Colonic mucosa (tissue), 4 donors: ENCODE data around the gene PCSK1N. TPM values are rescaled to one million over a fixed set of nuclear protein-coding genes. Genes with fewer than 3 reads are reported as not detected.
"Not testable (repeated sequence)": the region's sequence is repeated elsewhere in the genome, so short reads cannot be mapped to it uniquely, and the experiment has no call there.

ENCODE experiments used
- DNase-seq: peaks from one replicate; pipeline ENCODE4 v3.0.0-alpha.2; 2020
- H3K27ac ChIP-seq: fragments of 200-600 bp; one replicate; pipeline ENCODE4 v1.8.0; 2021
- H3K27me3 ChIP-seq: fragments of 200-600 bp; one replicate; pipeline ENCODE4 v1.8.0; 2021
- H3K36me3 ChIP-seq: fragments of 200-600 bp; one replicate; pipeline ENCODE4 v1.8.0; 2021
- H3K4me1 ChIP-seq: fragments of 200-600 bp; one replicate; pipeline ENCODE4 v1.8.0; 2021; ENCODE audit warnings: mild to moderate bottlenecking
- H3K4me3 ChIP-seq: fragments of 200-600 bp; one replicate; pipeline ENCODE4 v1.8.0; 2021
- H3K9ac ChIP-seq, 2 donors: one replicate each; pipeline ENCODE4 v1.7.0; 2013; ENCODE audit warnings: control low read depth in 2 of 2, low read depth in 2 of 2, low read length in 2 of 2
- H3K9me3 ChIP-seq: fragments of 200-600 bp; one replicate; pipeline ENCODE4 v1.8.0; 2021
- CTCF ChIP-seq: fragments of 200-600 bp; IDR thresholded peaks from one replicate; pipeline ENCODE4 v1.8.0; 2022; ENCODE audit warnings: antibody characterized with exemption, mild to moderate bottlenecking
- intact Hi-C: fragments of 100-400 bp; cut with DNase I; formaldehyde crosslinking; loops from one replicate; pipeline ENCODE4 v1.14.1; 2022
- total RNA-seq, 2 donors: library from RNA; stranded (reverse); fragmentation: NEBNext Ultra II Directional in 1 of 2; extraction: Animal tissue kit (Norgen Biotek cat#: 25700) in 1 of 2; gene quantifications; one replicate each; pipeline ENCODE4 v1.2.1, GENCODE V29; 2021
- donor health status: healthy.
- donor health status: DM: no; HTN: no; CAD: no.
- donor health status: DM: no; HTN: no; CAD: no.

The PCSK1N gene
- total RNA-seq, result 10 to 100 TPM in 1 of 2 donors, 1 to 10 TPM in 1; 6.0 to 10.1 TPM

GRCh38 chrX:48835524-48836329 is at the start of gene PCSK1N:
Gene PCSK1N (minus strand): TSS chrX:48835610. CDS start chrX:48835532, 78 bp downstream.
- no peak within 1 kb of the TSS for H3K9ac ChIP-seq
- no peaks in the 10 kb centered on the region for H3K9me3 ChIP-seq
- no peak within 1 kb of the TSS for H3K4me3 ChIP-seq

GRCh38 chrX:48883729-48884128 is 48.3 kb upstream of the PCSK1N start:
- TF ChIP-seq CTCF, result no peak
- no peaks in the 10 kb centered on the region for H3K36me3 ChIP-seq
- no peak overlapping the region for H3K27ac ChIP-seq
- H3K27me3 ChIP-seq, result no peaks in the 10 kb centered on the region
- no peak for DNase-seq
- H3K4me3 ChIP-seq, result no peak overlapping the region
- H3K9me3 ChIP-seq, result no peaks in the 10 kb centered on the region
- H3K4me1 ChIP-seq, result no peaks in the 10 kb centered on the region
- H3K9ac ChIP-seq, result no peak overlapping the region
- intact Hi-C loops, result no loop called here

More at GRCh38 chrX:48835524-48836329, at the start of gene PCSK1N:
- Histone ChIP-seq H3K36me3 (no peaks in the 10 kb centered on the region), H3K27ac (no peak within 1 kb of the TSS), H3K4me1 (no peaks in the 10 kb centered on the region), H3K27me3 (peaks cover 24% of the 10 kb centered on the region)
- DNase-seq, result no peak
- no peak for TF ChIP-seq CTCF
- intact Hi-C loops, result no loop called here

GRCh38 chrX:48876944-48877343 is 41.5 kb upstream of the PCSK1N start:
- DNase-seq, H3K4me3 ChIP-seq, H3K27me3 ChIP-seq, H3K9ac ChIP-seq, H3K4me1 ChIP-seq, intact Hi-C loops, H3K36me3 ChIP-seq, H3K27ac ChIP-seq, H3K9me3 ChIP-seq: not testable (repeated sequence)

GRCh38 chrX:48872017-48872416 is 36.6 kb upstream of the PCSK1N start:
- H3K27me3 ChIP-seq, H3K27ac ChIP-seq, H3K36me3 ChIP-seq, H3K4me1 ChIP-seq, H3K9me3 ChIP-seq, intact Hi-C loops, DNase-seq, H3K4me3 ChIP-seq, H3K9ac ChIP-seq: not testable (repeated sequence)

- TF ChIP-seq CTCF, result no peak
These were observed 28.8 kb upstream of the PCSK1N start for GRCh38 chrX:48864210-48864609.

GRCh38 chrX:48854898-48855297 is 19.5 kb upstream of the PCSK1N start:
- intact Hi-C loops, result no loop called here
- Histone ChIP-seq H3K27me3 (no peaks in the 10 kb centered on the region), H3K9ac (no peak overlapping the region), H3K36me3 (no peaks in the 10 kb centered on the region), H3K4me3 (no peak overlapping the region), H3K9me3 (no peaks in the 10 kb centered on the region), H3K4me1 (no peaks in the 10 kb centered on the region), H3K27ac (no peak overlapping the region)
- no peak for DNase-seq
- no peak for TF ChIP-seq CTCF

More at GRCh38 chrX:48864210-48864609, 28.8 kb upstream of the PCSK1N start:
- Histone ChIP-seq H3K36me3 (no peaks in the 10 kb centered on the region), H3K4me3 (no peak overlapping the region), H3K27me3 (no peaks in the 10 kb centered on the region), H3K27ac (no peak overlapping the region), H3K4me1 (no peaks in the 10 kb centered on the region), H3K9ac (no peak overlapping the region), H3K9me3 (no peaks in the 10 kb centered on the region)
- DNase-seq, result no peak
- intact Hi-C loops, result no loop called here

GRCh38 chrX:48854121-48854804 is 18.9 kb upstream of the PCSK1N start:
- H3K4me1 ChIP-seq, H3K27me3 ChIP-seq, intact Hi-C loops, DNase-seq, H3K9me3 ChIP-seq, H3K9ac ChIP-seq, H3K4me3 ChIP-seq, H3K36me3 ChIP-seq, H3K27ac ChIP-seq: not testable (repeated sequence)

- H3K27ac ChIP-seq, H3K4me1 ChIP-seq, H3K4me3 ChIP-seq, H3K9ac ChIP-seq, H3K27me3 ChIP-seq, DNase-seq, intact Hi-C loops, H3K9me3 ChIP-seq, H3K36me3 ChIP-seq: not testable (repeated sequence)
These were observed 18.1 kb upstream of the PCSK1N start for GRCh38 chrX:48853494-48853893.
